GM12865 (cell line): ENCODE data around the gene SNCA.

Source experiments
- DNase-seq: peaks from one replicate; pipeline ENCODE4 v3.0.0; 2010; ENCODE audit warnings: low read depth
- H3K4me3 ChIP-seq: 2 replicates; pipeline ENCODE4 v1.5.1; 2011; ENCODE audit warnings: mild to moderate bottlenecking, low read depth, low read length, control low read depth
- TF ChIP-seq, protein P1 (sequence below): IDR thresholded peaks from 2 replicates; pipeline ENCODE4 v1.5.1; 2011; ENCODE audit warnings: low read length, control low read depth, low read depth, inconsistent platforms; ENCODE audit not compliant: insufficient read depth; ENCODE audit errors: missing control alignments

SNCA gene

DNA sequence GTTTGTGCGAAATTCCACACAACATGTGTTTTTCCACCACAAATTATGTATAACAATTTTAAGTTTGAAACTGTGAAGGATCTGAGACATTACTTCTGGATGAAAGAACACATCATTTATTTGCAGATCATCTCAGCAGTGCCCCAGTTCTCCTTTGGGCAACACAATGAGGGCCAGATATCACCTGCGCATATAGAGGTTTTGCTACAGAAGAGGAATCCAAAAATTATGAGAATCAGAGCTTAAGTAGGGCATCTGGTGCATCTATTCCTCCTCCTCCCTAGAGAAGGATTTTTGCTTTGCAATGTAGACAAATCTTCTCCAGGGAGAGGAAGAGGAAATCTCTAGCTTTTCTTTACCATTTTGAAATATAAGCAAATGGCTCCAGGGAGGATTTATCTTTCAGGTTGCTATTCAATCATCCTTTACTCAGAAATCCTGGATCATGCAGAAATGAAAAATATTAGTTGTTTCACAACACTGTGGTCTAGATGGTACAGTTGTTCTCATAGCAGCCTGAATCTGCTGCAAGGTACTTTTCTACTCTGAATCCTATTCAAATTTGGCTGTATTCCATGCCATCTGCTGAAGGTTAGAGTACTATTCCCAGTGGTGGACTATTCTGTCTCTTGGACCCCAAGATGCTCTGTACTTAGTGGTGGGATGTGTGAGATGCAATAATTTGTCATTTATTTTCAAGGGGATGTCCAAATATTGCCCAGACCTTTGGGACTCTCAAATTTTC is 132.1 kb downstream of the SNCA start:
- TF ChIP-seq, protein P1, sequence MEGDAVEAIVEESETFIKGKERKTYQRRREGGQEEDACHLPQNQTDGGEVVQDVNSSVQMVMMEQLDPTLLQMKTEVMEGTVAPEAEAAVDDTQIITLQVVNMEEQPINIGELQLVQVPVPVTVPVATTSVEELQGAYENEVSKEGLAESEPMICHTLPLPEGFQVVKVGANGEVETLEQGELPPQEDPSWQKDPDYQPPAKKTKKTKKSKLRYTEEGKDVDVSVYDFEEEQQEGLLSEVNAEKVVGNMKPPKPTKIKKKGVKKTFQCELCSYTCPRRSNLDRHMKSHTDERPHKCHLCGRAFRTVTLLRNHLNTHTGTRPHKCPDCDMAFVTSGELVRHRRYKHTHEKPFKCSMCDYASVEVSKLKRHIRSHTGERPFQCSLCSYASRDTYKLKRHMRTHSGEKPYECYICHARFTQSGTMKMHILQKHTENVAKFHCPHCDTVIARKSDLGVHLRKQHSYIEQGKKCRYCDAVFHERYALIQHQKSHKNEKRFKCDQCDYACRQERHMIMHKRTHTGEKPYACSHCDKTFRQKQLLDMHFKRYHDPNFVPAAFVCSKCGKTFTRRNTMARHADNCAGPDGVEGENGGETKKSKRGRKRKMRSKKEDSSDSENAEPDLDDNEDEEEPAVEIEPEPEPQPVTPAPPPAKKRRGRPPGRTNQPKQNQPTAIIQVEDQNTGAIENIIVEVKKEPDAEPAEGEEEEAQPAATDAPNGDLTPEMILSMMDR, result no peak
- H3K4me3 ChIP-seq, result no peak overlapping the region
- DNase-seq, result no peak

DNA sequence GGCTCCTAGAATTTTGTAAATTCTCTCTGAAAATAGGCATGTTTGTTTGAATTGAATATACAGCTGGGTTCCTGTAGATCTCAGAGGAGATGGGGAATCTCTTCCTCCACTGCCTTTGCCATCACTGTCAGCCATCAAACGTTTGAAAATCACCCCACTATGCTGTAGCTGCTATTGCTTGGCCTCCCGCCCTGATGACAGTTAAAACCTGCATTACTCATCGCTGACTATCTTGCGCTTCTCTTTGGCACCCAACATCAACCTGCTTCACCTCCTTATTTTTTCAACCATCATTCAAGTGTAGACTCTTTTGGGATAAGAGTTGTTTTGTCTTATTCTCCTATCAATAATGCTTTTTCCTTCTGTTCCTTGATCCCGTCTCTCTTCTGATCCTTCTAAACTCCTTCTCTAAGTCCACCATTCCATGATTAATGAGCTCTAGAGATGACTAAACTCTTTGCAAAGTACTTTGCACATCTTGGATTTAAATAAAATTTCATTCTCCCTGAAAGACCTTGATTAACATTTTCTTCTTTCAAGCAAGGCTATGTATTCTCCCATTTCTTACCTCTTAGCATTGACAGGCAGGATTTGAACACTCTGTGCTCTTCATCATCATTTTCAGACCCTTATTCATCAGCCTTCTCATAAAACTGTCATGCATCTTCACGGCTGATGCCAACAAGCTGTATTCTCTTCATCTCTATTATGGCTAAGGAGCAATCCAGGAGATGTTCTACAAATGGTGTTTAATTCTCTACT is 133.0 kb downstream of the SNCA start:
- DNase-seq, result no peak
- H3K4me3 ChIP-seq, result no peak overlapping the region
- TF ChIP-seq, protein P1, result no peak

DNA sequence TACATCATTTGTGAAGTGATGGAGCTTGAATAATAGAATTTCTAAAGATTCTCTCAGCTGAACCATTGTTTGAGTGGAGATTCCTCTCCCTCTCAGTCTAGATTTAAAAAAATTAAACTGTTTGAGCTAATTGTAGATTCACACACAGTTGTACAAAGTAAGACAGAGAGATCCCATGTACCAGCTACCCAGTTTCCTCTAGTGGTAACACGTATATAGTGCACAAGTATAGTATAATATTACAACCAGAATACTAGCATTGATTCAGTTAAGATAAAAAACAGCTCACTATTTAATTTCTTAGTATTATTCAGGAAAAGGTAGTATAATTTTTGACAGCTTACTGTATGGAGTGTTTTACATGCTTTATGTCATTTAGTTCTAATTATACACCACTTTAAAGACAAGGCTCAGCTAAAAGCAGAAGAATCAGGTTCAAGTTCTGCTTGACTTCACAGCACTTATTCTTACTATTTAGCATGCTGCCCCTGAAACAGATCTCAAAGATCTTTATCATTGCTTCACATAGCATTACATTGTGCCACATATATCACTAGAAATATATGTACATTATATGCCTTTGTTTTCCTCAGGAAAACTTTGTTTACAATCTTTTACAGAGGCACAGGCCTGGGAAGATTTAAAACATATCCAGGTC is 136.1 kb downstream of the SNCA start:
- DNase-seq, result no peak
- TF ChIP-seq, protein P1, result no peak
- H3K4me3 ChIP-seq, result no peak overlapping the region

DNA sequence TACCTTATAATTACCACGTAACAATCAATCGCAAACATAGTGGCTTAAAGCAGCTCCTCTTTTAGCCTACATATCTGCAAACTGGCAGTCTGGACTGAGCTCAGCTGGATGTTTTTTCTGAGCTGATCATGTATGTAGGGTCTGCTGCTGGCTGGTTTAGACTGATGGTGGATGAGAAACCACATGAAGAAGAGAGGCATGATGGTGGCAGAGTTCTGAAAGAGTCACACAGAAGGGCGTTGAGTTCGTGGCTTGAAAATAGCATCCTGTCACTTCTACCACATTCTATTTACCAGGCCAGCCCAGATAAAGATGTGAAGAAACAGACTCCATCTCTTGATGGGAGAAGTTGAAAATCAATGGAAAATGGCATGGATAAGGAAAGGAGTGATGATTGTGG is 151.3 kb downstream of the SNCA start:
- DNase-seq, result no peak
- TF ChIP-seq, protein P1, result no peak
- no peak overlapping the region for H3K4me3 ChIP-seq

DNA sequence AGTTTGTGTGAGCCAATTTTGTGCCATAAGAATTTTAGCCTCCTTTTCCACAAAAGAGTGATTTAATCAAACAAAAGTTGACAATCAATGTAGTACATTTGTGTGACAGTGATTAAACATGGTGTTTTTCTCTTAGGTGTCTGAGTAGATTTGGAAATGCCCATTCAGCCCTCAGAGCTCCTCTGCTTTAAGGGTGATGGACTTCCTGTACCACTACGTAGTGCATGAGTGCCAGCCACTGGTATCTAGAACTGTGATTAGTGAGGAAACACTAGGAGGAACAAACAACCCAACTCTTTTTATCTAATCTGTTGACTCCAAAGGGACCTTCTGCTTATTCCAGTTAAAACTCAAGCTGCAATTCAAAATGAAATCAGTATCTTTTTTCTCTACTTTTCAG is 151.7 kb downstream of the SNCA start:
- no peak for DNase-seq
- H3K4me3 ChIP-seq, result no peak overlapping the region
- TF ChIP-seq, protein P1, result no peak

DNA sequence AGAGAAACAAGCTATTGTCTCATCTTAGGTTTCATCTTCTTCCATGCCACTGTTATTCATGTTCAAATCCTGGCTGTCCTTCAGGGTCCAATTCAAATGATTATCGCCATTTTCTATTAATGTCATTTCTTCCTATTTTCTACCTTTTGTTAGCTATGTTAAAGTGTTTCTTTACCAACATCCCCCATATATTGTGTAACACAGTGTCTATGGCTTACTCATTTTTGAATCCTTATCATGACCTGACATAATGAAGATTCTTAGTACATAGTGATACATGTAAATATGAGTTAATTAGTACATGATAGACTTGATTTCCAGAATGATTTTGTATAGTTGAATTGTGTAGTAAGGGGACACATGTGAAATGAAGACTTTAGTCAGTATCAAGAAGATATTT is 152.4 kb downstream of the SNCA start:
- no peak overlapping the region for H3K4me3 ChIP-seq
- DNase-seq, result no peak
- TF ChIP-seq, protein P1, result no peak
